Measurements from ENCODE around the gene METTL16.
"Not testable (repeated sequence)": the region's sequence is repeated elsewhere in the genome, so short reads cannot be mapped to it uniquely, and the experiment has no call there.

METTL16 gene

DNA sequence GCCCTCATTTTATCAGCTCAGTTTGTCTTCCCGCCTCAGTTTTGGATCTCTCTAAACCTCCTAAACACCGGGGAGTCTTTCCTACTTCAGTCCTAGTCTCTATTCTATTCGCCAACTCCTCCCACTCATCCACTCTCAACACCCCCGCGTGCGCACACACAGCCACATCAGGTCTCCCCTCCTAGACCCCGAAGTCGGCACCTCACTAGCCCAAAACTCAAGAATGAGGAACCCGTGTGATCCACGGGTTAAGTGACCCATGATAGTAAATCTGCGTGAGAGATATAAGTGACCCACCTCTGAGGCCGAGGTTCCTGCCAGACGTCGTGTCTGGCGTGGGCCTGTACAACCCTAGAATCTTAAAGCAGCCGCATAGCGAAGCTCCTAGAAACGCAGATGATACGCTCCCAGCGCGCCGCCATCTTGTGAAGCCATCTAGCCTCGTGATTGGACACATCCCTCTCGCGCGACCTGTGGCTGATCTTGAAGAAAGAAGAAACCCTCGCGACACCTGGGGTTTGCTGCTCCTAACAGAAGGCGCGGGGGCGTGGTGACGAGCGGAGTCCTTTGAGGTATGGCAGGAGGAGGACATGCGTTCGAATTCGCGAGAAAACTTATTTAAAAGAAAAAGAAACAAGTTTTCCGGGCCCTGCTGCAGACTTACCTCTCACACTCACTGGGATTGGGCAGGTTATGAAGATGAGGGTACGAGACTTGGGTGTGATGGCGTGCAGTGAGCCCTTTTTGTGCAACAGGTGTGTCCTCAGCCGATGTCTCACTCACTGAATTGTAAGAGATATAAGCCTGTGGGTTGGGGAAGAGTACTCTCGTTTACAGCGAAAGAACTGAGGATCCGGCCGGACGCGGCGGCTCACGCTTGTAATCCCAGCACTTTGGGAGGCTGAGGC, at the start of gene METTL16:
METTL16 (minus strand) TSS at position 427 of the 908 bp plus-strand sequence. CDS start 9,557 bp downstream, outside the sequence.
- DNase-seq (ENCODE audit: low read depth in 1 of 2, low spot score in 1 of 2) = peak; percentile 91 to 98

DNA sequence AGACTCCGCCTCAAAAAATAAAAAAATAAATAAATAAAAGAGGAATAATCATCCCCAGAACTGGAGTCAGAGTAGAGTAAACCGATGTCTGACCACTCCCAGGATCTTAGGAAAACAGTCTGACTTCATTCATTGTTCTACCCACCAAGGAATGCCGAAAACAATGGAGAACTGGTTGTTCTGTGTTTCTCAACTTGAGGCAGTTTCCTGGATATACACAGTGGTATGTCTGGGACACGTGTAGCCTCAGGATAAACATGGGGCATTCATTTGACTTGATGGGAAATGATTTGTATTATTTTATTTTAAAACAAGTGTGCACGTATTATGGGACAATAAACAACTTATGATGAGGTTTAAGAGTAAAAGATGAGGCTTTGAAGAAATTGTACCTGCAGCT, 49.0 kb upstream of the METTL16 start:
- DNase-seq (ENCODE audit: low read depth in 1 of 2, low spot score in 1 of 2) = no peak

DNA sequence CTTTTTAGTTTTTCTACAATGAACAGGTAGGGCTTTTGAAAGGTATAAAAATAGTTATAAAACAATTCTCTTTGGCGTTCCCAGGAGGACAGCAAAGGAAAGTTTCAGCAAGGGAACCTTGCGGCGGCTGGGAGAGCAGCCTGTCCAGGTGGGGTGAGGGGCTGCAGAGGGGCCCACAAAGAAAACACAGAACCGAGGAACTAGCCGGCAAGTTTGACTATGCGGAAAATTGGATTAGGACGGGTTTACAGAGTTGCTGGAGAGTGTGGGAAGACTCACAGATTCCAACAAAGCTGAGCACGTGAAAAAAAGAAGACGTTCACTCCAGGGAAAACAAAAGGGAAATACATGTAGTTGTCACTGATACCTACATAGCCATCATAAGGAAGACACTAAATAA, 40.2 kb upstream of the METTL16 start:
- DNase-seq (ENCODE audit: low read depth in 1 of 2, low spot score in 1 of 2) = no peak

DNA sequence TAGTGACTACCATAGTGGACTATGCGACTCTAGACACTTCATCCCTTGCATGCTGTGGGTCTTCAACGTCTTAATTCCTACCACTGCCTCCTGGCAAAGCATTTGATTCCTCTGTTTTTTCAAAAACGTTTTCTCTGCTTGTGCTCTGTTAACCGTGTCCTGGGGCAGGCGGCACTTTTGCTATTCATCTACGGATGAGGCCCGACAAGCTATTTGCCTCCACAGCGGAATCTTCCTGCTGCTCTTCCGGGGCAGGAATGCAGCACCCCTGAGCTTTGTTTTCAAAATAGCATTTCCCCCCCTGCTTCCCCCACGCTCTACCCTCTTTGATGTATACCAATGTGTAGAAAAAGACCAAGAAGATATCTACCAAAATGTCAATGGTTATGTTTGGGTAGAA, 39.8 kb upstream of the METTL16 start:
- no peak for DNase-seq (ENCODE audit: low read depth in 1 of 2, low spot score in 1 of 2)

DNA sequence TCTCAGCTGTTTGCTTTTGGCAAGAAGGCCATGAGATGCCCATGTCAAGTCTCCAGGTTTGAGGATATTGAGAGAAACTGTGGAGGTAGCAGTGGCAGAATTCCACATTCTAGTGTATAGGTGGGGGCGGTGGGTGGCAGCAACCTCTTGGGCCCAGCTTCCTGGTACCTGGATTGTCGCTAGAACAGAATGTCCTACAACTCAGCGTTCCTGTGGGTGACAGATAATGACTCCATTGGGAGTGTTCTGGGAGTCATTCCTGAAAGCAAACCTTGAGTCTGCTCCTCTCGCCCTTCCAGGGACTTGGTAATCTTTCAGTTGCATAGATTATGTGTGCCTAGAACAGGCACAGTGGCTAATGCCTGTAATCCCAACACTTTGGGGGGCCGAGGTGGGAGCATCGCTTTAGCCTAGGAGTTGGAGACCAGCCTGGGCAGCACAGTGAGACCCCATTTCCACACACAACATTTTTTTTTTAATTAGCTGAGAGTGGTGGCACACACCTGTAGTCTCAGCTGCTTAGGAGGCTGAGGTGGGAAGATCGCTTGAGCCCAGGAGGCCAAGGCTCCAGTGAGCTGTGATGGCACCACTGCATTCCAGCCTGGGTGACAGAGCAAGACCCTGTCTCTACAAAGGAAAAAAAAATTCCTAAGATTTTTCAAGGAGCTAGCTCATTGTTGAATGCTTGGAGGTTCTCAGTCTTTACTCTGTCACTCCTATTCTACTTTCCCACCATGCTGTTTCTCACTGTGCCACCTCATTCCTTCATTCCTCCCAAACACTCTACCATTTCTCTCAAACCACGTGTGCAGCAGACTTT, 37.9 kb upstream of the METTL16 start:
- no peak for DNase-seq (ENCODE audit: low read depth in 1 of 2, low spot score in 1 of 2)

GRCh38 chr17:2548026-2548425, 36.3 kb upstream of the METTL16 start:
- not testable (repeated sequence) for DNase-seq (ENCODE audit: low read depth in 1 of 2, low spot score in 1 of 2)

DNA sequence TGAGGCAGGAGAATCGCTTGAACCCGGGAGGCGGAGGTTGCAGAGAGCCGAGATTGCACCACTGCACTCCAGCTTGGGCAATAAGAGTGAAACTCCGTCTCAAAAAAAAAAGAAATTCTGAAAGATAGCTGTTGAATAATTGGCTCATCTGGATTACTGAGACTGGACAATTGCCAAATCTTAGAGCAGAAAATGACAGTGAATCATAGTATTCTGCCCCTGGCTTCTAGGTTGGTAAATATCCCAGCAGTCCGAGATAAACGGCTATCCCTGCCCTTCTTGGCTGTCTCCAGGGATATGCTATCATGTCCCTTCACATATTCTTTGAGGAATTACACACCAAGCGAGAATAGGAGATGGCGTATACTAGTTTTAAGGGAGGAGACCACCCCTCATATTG, 35.5 kb upstream of the METTL16 start:
- DNase-seq (ENCODE audit: low read depth in 1 of 2, low spot score in 1 of 2) = no peak

GRCh38 chr17:2545393-2545792, 33.7 kb upstream of the METTL16 start:
- DNase-seq (ENCODE audit: low read depth in 1 of 2, low spot score in 1 of 2) = no peak

DNA sequence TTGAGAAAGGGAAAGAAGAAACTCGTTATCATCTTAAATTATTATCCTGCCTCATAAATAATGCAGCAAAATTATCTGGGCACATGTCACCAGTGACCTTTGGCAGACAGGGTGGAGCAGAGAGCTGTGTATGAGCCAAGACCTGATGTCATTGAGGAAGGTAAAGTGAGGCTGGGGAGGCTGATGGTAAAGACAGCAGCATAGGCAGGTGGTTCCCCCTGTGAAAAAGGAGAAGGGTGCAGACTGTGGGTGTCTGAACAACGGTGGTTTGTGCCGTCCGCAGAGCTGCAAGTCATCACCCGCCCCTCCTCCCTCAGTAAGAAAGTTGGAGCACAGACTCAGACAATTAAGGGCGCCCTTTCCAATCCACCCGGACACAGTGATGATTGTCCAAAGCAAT, 30.8 kb upstream of the METTL16 start:
- no peak for DNase-seq (ENCODE audit: low read depth in 1 of 2, low spot score in 1 of 2)

- DNase-seq (ENCODE audit: low read depth in 1 of 2, low spot score in 1 of 2) = no peak
These were observed 30.4 kb upstream of the METTL16 start for GRCh38 chr17:2542056-2542455.

DNA sequence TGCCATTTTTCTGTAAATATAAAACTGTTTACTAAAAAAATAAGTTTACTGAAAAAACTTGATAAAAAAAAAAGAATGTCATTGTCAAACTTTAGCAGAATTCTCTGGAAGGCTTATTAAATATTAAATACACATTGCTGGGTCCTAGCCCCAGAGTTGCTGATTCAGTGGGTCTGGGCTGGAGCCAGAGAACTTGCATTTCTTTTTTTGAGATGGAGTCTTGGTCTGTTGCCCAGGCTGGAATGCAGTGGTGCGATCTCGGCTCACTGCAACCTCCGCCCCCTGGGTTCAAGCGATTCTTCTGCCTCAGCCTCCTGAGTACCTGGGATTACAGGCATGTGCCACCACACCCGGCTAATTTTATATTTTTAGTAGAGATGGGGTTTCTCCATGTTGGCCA, 25.9 kb upstream of the METTL16 start:
- not testable (repeated sequence) for DNase-seq (ENCODE audit: low read depth in 1 of 2, low spot score in 1 of 2)

DNA sequence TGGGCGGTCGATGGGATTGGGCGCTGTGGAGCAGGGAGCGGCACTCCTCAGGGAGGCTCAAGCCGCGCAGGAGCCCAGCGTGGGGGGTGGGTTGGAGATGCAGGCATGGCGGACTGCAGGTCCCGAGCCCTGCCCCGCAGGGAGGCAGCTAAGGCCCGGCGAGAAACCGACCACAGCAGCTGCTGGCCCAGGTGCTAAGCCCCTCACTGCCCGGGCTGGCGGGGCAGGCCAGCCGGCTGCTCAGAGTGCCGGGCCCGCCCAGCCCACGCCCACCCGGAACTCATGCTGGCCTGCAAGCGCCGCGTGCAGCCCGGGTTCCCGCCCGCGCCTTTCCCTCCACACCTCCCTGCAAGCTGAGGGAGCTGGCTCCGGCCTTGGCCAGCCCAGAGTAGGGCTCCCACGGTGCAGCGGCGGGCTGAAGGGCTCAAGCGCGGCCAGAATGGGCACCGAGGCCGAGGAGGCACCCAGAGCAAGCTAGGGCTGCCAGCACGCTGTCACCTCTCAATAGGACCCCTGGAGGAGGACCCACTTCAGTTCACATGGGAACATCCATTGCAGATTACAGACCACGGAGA, 20.5 kb upstream of the METTL16 start:
- DNase-seq (ENCODE audit: low read depth in 1 of 2, low spot score in 1 of 2) = no peak

DNA sequence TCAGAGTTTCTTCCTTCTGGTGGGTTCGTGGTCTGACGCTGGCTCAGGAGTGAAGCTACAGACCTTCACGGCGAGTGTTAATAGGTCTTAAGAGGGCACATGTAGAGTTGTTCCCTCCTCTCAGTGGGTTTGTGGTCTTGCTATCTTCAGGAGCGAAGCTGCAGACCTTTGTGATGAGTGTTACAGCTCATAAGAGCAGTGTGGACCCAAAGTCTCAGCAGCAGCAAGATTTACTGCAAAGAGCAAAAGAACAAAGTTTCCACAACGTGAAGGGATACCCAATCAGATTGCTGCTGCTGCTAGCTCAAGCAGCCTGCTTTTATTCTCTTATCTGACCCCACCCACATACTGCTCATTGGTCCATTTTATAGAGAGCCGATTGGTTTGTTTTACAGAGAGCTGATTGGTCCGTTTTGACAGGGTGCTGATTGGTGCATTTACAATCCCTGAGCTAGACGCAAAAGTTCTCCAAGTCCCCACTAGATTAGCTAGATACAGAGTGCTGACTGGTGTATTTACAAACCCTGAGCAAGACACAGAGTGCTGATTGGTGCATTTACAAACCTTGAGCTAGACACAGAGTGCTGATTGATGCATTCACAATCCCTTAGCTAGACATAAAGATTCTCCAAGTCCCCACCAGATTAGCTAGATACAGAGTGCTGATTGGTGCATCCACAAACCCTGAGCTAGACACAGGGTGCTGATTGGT, 19.7 kb upstream of the METTL16 start:
- DNase-seq (ENCODE audit: low read depth in 1 of 2, low spot score in 1 of 2) = not testable (repeated sequence)

GRCh38 chr17:2521775-2522410, 10.2 kb upstream of the METTL16 start:
- not testable (repeated sequence) for DNase-seq (ENCODE audit: low read depth in 1 of 2, low spot score in 1 of 2)

- DNase-seq (ENCODE audit: low read depth in 1 of 2, low spot score in 1 of 2) = no peak
These were observed 9.6 kb upstream of the METTL16 start for GRCh38 chr17:2521257-2521656.

DNA sequence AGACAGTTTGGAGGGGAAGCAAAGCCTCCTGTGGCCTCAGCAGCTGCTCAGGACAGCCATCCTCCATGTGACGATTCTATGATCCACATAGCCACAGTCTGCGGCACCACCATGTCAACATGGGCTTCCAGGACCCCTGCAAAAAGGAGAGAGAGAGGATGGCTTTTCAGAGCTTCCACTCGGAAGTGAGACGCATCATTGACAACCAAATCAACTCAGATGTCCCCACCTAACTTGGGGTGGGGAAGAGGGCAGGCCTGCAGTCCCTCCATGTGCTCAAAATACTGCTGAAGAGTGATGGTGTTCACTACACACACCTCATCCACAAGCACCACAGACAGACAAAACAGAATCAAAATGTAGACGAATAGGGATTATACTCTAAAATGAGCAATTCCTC, 5.9 kb upstream of the METTL16 start:
- DNase-seq (ENCODE audit: low read depth in 1 of 2, low spot score in 1 of 2) = no peak

DNA sequence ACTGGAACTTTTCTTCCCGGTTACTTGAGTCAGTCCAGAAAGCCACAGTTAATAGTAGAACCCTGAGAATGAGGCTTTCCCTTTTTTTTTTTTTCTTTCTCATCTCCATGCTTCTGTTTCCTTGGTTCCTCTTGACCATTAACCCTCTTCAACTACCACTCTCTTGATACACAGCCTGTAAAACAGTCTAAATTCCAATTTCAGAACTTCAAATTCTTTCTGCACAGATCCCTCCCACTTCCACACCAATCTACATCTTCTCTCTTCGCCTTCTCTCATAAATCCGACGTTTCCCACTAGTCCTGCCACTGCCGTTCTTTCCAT, 588 bp downstream of the METTL16 start:
- DNase-seq (ENCODE audit: low read depth in 1 of 2, low spot score in 1 of 2) = no peak

DNA sequence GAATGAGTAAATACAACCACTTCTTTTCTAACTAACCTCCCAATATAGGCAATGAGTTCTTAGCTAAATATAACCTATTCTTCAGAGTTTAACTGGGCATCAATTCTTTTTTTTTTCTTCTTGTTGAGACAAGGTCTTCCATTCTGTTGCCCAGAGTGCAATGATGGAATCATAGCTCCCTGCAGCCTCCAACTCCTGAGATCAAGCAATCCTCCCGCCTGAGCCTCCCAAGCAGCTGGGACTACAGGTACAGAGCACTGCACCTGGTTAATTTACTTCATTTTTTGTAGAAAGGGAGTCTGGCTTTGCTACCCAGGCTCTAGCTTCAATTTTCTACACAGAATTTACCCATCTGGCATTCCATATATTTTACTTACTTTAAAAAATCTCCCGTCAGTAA, 1.1 kb downstream of the METTL16 start:
- DNase-seq (ENCODE audit: low read depth in 1 of 2, low spot score in 1 of 2) = no peak

DNA sequence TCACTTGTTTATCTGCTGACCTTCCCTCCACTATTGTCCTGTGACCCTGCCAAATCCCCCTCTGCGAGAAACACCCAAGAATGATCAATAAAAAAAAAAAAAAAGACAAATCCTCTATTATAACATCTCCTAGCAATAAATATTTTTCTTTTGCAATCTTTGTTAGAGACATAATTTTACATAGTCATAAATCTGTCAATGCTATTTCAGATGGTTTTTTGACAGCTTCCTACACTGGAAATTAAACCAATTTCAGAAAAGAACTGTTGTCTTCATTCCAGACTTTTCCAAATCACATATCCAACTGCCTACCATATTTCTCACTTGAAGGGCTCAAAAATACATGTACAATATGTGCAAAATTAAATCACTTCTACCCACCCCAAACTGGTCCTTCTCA, 3.7 kb downstream of the METTL16 start:
- no peak for DNase-seq (ENCODE audit: low read depth in 1 of 2, low spot score in 1 of 2)

- not testable (repeated sequence) for DNase-seq (ENCODE audit: low read depth in 1 of 2, low spot score in 1 of 2)
These were observed 4.7 kb downstream of the METTL16 start for GRCh38 chr17:2507015-2507414.

- no peak for DNase-seq (ENCODE audit: low read depth in 1 of 2, low spot score in 1 of 2)
These were observed 8.1 kb downstream of the METTL16 start for GRCh38 chr17:2503627-2504026.
